Activated gamma-delta T cell treated with anti-CD3 and anti-CD28 coated beads, Interleukin-2, amount 50 U/mL, for 16 hours (primary cell): Measurements from ENCODE around the gene TBC1D26.
"Not testable (repeated sequence)": the region's sequence is repeated elsewhere in the genome, so short reads cannot be mapped to it uniquely, and the experiment has no call there.

Experiments used
- DNase-seq: peaks from one replicate; pipeline ENCODE4 v3.0.0-alpha.2; 2020; ENCODE audit warnings: low read depth

TBC1D26 gene

DNA sequence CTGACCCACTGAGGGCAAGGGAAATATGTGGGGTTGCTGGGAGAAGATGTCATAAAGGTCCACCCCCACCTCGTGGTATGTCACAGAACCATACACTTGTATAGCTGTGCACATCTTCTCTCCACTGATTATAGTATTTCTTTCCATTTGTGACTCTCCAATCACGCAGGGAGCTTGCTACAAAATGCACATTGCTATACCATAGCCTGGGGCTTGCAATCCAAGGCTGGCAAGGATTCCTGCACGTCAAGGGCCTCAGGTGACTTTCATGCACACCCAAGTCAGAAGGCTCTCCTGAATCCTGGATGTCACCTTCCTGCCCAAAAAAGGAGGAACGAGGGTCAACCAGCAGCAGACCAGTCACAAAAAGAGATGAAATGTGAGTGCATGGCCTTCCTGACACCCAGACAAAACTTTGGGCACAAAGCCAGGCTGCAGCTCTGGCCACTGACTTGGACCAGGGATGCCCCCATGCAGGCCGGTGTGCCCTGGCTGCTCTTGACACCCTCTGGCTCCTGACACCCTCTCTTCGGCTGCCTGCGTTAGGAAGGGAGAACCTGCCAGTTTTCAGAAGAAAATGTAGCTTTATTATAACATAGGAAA is 12.1 kb downstream of the TBC1D26 start:
- no peak for DNase-seq

DNA sequence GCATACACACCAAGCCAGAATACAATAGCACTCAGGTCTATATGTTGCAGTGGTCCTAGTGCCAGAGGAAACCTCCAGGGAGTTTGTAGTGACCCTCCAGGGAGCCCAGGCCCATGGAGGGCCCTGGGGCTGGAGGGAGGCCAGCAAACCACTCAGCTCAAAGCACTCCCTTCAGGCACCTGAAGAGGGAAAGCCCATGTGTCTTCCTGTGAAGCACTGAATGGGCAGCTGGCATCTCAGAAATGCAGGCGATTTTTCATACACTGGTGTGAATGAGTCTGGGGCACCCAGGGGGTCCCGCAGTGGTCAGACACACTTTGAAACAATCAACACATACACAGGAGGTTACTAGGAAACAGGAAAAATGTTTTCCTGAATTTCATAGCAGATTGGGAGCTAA is 12.8 kb downstream of the TBC1D26 start:
- no peak for DNase-seq

DNA sequence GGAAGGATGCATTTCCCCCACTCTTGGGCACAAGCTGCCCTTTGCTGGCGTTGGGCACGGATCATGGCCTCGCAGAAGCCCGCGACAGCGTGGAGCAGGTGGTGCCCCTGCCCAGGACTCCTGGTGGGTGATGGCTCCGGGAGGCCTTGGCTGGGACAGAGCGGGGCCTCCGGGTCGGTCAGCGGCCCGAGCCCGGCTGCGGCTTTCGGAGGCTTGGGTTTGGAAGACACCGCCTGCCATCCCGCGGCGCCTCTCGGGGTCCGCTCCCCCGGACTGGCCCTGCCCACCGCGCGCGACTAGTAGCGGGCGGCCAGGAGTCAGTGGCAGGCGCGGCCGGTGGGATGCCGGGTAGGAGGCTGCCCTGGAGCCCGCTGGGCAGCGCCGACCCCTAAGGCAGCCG is 17.3 kb downstream of the TBC1D26 start:
- not testable (repeated sequence) for DNase-seq

DNA sequence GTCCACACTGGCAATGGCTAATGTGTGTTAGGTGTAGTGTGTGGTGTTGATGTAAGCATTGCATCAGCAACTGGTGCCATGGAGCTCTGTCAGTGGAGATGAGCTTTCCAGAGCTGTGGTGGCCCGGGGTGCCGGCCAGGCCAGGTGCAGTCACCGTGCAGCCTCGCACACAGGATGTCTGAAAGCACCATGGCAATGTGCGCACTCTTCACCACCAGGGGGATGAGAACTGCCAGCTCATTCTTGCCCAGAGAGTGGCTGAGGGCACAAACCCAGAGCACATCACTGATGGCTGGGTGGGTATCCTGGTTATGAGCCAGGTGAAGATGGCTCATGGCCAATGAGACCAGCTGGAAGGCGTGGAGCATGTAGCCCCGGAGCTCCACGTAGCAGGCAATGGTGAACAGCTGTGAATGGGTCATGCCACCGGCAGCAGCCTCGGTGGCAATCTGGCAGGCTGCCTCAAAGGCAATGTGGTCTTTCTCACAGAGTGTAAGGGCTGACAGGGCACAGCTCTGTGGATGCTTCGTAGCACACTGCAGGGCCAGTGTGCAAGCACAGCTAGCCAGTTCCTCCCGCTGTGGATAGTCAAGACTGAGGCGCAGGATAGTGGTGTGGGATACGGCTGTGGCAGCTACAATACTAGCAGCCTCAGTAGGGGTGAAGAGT is 36.9 kb downstream of the TBC1D26 start:
- not testable (repeated sequence) for DNase-seq

DNA sequence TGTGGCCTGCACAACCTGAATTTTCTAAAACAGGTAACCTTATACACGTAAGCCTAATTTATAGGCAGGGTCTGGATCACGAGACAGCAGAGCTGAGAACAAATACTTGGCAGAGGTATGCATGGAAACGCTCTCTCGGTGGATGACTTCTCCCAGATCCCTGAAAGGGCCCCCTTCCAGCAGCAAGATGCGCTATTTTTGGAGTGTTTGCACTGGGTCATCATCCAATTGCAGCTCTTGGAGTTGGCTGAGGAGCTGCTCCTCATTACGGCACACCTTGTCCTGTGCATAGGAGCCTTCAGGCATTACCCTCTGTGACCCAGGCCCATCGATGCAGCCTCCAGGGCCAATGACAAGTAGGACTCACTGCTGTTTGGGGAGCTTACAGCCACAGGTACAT is 38.6 kb downstream of the TBC1D26 start:
- DNase-seq = not testable (repeated sequence)

DNA sequence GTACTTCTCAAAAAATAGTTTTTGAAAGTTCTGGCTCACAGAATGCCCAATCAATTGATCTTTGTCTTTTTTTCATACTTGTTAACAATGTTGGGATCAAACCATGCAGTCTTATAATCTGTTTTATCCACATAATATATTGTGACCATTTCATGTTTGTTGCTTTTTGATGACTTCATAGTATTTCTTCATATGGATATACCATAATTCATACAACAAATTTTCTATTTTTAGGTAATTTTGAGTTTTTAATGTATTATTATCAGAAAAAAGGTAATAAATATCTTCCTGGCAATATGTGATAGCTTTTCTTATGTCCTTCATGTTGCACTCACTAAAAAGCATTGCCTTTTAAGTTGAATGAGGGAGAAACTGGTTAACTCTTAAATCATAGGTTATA is 44.8 kb downstream of the TBC1D26 start:
- DNase-seq = no peak

DNA sequence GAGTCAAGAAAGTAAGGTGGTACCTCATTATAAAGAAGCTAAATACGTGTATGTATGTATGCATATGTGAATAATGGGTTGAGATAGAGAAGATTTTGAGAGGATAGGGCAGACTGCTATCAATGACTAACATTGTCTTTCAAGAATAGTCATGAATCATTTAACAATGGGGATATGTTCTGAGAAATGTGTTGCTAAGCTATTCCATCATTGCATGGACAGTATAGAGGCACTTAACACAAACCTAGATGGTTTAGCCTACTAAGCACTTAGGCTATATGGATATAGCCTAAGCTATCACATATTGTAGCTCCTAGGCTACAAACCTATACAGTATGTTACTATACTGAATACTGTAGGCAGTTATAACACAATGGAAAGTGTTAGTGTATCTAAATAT is 45.2 kb downstream of the TBC1D26 start:
- no peak for DNase-seq

DNA sequence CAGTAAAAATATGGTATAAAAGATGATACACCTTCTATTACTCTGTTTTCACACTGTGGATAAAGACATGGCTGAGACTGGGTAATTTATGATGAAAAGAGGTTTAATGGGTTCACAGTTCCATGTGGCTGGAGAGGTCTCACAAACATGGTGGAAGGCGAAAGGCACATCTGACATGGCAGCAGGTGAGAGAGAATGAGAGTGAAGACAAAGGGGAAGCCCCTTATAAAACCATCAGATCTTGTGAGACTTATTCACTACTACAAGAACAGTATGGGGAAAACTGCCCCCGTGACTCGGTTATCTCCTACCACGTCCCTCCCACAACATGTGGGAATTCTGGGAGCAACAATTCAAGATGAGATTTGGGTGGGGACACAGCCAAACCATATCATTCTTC is 45.6 kb downstream of the TBC1D26 start:
- DNase-seq = no peak

DNA sequence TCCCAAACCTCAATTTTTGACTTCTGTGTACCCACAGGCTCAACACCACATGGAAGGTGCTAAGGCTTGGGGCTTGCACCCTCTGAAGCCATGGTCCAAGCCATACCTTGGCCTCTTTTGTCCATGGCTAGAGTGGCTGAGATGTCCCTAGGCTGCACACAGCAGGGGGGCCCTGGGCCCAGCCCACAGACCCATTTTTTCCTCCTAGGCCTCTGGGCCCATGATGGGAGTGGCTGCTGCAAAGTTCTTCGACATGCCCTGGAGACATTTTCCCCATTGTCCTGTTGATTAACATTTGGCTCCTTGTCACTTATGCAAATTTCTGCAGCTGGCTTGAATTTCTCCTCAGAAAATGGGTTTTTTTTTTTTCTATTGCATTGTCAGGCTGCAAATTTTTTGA is 47.0 kb downstream of the TBC1D26 start:
- DNase-seq = no peak

DNA sequence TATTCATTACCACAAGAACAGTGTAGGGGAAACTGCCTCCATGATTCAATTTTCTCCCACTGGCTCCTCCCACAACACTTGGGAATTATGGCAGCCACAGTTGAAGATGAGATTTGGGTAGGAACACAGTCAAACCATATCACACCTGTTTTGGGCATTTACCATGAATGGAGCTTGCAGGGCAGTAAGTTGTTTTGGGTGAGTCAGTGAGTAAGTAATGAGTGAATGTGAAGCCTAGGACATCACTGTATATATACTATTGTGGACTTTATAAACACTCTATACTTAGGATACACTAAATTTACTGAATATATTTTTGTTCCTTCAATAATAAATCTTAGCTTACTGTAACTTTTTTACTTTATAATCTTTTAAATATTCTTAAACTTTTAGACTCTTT is 48.1 kb downstream of the TBC1D26 start:
- DNase-seq = no peak

DNA sequence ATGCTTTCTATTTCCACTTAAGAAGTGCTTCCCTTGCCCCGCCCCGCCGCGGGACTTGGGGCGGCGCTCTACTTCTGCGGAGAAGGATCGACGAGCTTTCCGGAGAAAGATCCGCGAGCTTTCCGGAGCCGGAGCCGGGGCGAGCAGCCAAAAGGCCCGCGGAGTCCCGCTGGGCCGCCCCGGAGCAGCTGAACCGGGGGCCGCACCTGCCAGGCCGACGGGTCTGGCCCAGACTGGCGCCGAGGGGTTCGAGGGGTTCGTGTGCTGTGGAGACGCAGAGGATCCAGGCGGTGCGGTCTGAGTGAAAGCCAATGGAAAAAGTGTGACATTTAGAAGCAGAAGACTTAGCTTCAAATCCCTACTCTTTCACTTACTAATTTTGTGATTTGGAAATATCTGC is 50.8 kb downstream of the TBC1D26 start:
- DNase-seq = no peak

DNA sequence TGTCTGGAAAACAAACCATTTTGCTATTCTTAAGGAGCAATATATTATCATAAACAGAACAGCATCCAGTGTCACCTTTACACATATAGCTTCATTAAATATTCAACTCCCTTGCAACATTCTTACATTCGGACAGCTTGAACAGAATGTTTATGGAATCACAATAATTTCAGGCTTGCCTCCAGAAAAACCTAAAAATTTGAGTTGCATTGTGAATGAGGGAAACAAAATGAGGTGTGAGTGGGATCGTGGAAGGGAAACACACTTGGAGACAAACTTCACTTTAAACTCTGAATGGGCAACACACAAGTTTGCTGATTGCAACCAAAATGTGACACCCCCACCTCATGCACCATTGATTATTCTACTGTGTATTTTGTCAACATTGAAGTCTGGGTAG is 51.4 kb downstream of the TBC1D26 start:
- no peak for DNase-seq

DNA sequence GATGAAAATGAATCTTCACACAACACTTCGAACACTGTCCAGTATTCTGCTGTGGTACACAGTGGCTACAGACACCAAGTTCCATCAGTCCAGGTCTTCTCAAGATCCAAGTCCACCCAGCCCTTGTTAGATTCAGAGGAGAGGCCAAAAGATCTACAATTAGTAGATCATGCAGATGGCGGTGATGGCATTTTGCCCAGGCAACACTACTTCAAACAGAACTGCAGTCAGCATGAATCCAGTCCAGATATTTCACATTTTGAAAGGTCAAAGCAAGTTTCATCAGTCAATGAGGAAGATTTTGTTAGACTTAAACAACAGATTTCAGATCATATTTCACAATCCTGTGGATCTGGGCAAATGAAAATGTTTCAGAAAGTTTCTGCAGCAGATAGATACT is 52.3 kb downstream of the TBC1D26 start:
- DNase-seq = not testable (repeated sequence)

DNA sequence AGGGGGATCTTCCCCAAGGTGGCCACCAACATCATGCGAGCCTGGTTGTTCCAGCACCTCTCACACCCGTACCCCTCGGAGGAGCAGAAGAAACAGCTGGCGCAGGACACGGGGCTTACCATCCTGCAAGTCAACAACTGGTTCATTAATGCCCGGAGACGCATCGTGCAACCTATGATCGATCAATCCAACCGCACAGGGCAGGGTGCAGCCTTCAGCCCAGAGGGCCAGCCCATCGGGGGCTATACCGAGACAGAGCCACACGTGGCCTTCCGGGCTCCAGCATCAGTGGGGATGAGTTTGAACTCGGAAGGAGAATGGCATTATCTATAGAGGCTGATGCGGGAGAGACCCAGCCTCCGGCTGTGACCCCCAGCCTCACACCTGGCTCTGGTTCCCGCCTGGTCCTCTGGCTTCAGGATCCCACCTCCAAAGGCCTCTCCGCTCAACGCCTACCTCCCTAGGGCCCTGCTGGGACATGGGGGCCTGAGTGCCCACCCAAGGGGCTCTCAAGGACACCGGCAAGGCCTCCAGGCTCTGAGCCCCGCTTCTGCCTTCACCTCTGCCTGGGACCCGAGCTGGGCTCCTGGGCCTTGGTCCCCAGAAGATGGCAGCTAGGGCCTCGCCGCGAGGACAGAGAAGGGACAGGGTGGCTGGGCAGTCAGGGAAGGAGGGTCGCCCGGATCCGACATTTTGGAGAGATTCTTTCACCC is 55.4 kb downstream of the TBC1D26 start:
- DNase-seq = not testable (repeated sequence)

DNA sequence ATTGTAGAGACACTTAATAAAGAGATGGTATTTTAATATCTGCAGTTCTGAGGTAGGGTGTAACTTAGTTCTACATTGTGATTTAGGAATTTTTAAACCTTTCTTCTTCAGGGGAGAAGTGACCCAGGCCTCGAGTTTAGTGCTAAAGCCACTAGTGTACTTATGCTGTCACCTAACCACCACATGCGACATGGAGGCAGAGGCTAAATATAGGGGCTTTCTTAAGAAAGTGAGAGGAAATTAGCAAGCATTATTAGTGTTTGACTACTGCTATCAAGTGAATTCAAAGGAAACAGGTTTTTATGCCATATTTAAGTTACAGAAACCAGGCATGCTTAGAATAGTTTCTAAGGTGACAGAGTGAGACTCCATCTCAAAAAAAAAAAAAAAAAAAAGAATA is 56.3 kb downstream of the TBC1D26 start:
- not testable (repeated sequence) for DNase-seq
